ENCODE results near the gene LILRA2.

DNA sequence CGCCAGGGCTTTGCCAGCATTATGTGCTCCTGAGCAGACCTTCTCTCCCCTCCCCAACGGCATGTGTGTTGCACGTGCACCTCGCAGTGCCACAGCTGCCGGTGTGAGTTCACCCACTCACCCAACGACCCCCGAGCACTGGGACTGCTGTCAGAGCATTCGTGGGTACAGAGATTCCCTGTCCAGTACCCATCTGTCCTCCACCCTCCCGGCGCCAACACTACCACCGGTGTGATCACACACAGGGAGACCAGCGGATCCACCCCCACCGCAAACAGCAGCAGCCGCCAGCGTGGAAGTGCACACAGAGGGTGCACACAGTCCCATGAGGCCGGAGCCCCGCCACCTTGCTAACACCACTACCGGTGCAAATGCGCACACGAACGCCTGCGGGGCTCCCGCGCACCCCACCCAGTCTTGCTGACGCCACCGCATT, 35.8 kb downstream of the LILRA2 start:
- TF ChIP-seq, protein P1, sequence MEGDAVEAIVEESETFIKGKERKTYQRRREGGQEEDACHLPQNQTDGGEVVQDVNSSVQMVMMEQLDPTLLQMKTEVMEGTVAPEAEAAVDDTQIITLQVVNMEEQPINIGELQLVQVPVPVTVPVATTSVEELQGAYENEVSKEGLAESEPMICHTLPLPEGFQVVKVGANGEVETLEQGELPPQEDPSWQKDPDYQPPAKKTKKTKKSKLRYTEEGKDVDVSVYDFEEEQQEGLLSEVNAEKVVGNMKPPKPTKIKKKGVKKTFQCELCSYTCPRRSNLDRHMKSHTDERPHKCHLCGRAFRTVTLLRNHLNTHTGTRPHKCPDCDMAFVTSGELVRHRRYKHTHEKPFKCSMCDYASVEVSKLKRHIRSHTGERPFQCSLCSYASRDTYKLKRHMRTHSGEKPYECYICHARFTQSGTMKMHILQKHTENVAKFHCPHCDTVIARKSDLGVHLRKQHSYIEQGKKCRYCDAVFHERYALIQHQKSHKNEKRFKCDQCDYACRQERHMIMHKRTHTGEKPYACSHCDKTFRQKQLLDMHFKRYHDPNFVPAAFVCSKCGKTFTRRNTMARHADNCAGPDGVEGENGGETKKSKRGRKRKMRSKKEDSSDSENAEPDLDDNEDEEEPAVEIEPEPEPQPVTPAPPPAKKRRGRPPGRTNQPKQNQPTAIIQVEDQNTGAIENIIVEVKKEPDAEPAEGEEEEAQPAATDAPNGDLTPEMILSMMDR (IDR thresholded peaks at IDR 0.05), result no peak
- TF ChIP-seq POLR2A (IDR thresholded peaks at IDR 0.05), result no peak
